SH-SY5Y (cell line): ENCODE results near the gene RXFP2.

Experiments
- GATA2 ChIP-seq: IDR thresholded peaks from 2 replicates; pipeline ENCODE4 v1.6.1; 2011; ENCODE audit warnings: mild to moderate bottlenecking, low read depth, low read length
- GATA3 ChIP-seq: IDR thresholded peaks from 2 replicates; pipeline ENCODE4 v1.6.1; 2011; ENCODE audit warnings: low read depth, mild to moderate bottlenecking, low read length, moderate library complexity

DNA sequence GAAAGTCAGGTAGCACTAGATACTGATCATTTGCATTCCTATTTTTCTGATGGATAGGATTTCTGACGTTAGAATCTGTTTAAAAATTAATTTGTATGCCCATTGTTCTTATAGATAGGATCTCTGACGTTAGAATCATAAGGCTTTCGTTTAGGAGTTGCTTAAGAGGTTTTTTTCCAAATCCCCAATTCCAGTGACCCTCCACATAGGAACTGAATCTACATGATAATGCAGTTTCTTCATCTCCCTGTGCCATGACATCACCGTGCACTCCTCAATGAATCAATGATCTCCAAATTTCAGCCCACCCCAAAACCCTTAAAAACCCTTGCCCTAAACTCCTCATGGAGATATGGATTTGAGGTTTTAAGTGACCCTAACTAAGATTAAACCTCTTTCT, 87.2 kb downstream of the RXFP2 start:
- TF ChIP-seq GATA2 (no peak), GATA3 (no peak)
